Trophoblast cell (in vitro differentiated cells and primary cell): ENCODE data around the gene FAM72A.
"Not testable (repeated sequence)": the region's sequence is repeated elsewhere in the genome, so short reads cannot be mapped to it uniquely, and the experiment has no call there.

Source experiments
- DNase-seq, 2 donors: peaks; one replicate each; pipeline ENCODE4 v3.0.0-alpha.2; 2016
- H2AFZ ChIP-seq: 2 replicates; pipeline ENCODE4 v1.6.1; 2013; ENCODE audit warnings: low read length, moderate library complexity, mild to moderate bottlenecking; ENCODE audit not compliant: insufficient read depth, poor library complexity
- H2AK5ac ChIP-seq: 2 replicates; pipeline ENCODE4 v1.6.1; 2013; ENCODE audit warnings: mild to moderate bottlenecking, low read length
- H2BK120ac ChIP-seq: 2 replicates; pipeline ENCODE4 v1.6.1; 2013; ENCODE audit warnings: low read length, mild to moderate bottlenecking, moderate library complexity; ENCODE audit not compliant: insufficient read depth, poor library complexity
- H2BK12ac ChIP-seq: 2 replicates; pipeline ENCODE4 v1.6.1; 2013; ENCODE audit warnings: mild to moderate bottlenecking, low read length, moderate library complexity
- H2BK5ac ChIP-seq: 2 replicates; pipeline ENCODE4 v1.6.1; 2013; ENCODE audit warnings: low read length, low read depth, moderate library complexity, mild to moderate bottlenecking; ENCODE audit not compliant: poor library complexity
- H3K14ac ChIP-seq: 2 replicates; pipeline ENCODE4 v1.6.1; 2013; ENCODE audit warnings: mild to moderate bottlenecking, low read length
- H3K18ac ChIP-seq: 2 replicates; pipeline ENCODE4 v1.6.1; 2013; ENCODE audit warnings: mild to moderate bottlenecking, low read length
- H3K23ac ChIP-seq: 2 replicates; pipeline ENCODE4 v1.6.1; 2013; ENCODE audit warnings: low read length
- H3K27ac ChIP-seq: 2 replicates; pipeline ENCODE4 v1.5.1; 2013; ENCODE audit warnings: low read depth, mild to moderate bottlenecking, inconsistent platforms, low read length, moderate library complexity
- H3K27me3 ChIP-seq: 2 replicates; pipeline ENCODE4 v1.6.1; 2013; ENCODE audit warnings: inconsistent platforms, mild to moderate bottlenecking, low read length, moderate library complexity; ENCODE audit not compliant: insufficient read depth
- H3K36me3 ChIP-seq, 2 experiments: 1 replicate in 1 of 2; 2 replicates in 1 of 2; pipeline ENCODE4 v1.6.1; 2013; ENCODE audit warnings: low read length in 2 of 2, mild to moderate bottlenecking in 2 of 2, moderate library complexity in 1 of 2; ENCODE audit not compliant: insufficient read depth in 2 of 2, control insufficient read depth in 1 of 2
- H3K4ac ChIP-seq: 2 replicates; pipeline ENCODE4 v1.6.1; 2013; ENCODE audit warnings: low read depth, mild to moderate bottlenecking, low read length, moderate library complexity
- H3K4me1 ChIP-seq, 2 experiments: 1 replicate in 1 of 2; 2 replicates in 1 of 2; pipeline ENCODE4 v1.6.1; 2013; ENCODE audit warnings: low read length in 2 of 2, mild to moderate bottlenecking in 2 of 2, moderate library complexity in 1 of 2; ENCODE audit not compliant: insufficient read depth in 2 of 2, control insufficient read depth in 1 of 2
- H3K4me2 ChIP-seq: 2 replicates; pipeline ENCODE4 v1.6.1; 2013; ENCODE audit warnings: inconsistent platforms, mild to moderate bottlenecking, low read length, moderate library complexity
- H3K4me3 ChIP-seq: 2 replicates; pipeline ENCODE4 v1.5.1; 2013; ENCODE audit warnings: mild to moderate bottlenecking, low read depth, low read length, inconsistent platforms
- H3K79me1 ChIP-seq: one replicate; pipeline ENCODE4 v1.6.1; 2013; ENCODE audit warnings: low read length
- H3K79me2 ChIP-seq: 2 replicates; pipeline ENCODE4 v1.6.1; 2013; ENCODE audit warnings: low read length, mild to moderate bottlenecking; ENCODE audit not compliant: control insufficient read depth, insufficient read depth, poor library complexity
- H3K9ac ChIP-seq: 2 replicates; pipeline ENCODE4 v1.6.1; 2013; ENCODE audit warnings: mild to moderate bottlenecking, low read length
- H3K9me3 ChIP-seq: 2 replicates; pipeline ENCODE4 v1.6.1; 2013; ENCODE audit warnings: low read depth, mild to moderate bottlenecking, control low read depth, inconsistent platforms, low read length; ENCODE audit not compliant: insufficient read depth
- H4K12ac ChIP-seq: 2 replicates; pipeline ENCODE4 v1.6.1; 2013; ENCODE audit warnings: low read depth, mild to moderate bottlenecking, low read length, moderate library complexity
- H4K8ac ChIP-seq: 2 replicates; pipeline ENCODE4 v1.6.1; 2013; ENCODE audit warnings: low read depth, mild to moderate bottlenecking, low read length, moderate library complexity
- H4K91ac ChIP-seq: one replicate; pipeline ENCODE4 v1.6.1; 2013; ENCODE audit warnings: low read depth, mild to moderate bottlenecking, low read length, moderate library complexity
- WGBS: extraction: QIAGEN DNeasy Blood & Tissue Kit; methylation state at CpG from one replicate; pipeline ENCODE4 v1.1.7; 2013; ENCODE audit warnings: missing lambda C conversion rate; ENCODE audit not compliant: insufficient read length, insufficient coverage; ENCODE audit errors: extremely low coverage; 5-methylcytosine and 5-hydroxymethylcytosine counted together

Gene FAM72A

GRCh38 chr1:206173110-206173719 lies 29.4 kb downstream of the FAM72A start:
- not testable (repeated sequence) for H3K4me1 ChIP-seq, H4K12ac ChIP-seq, DNase-seq, H2BK120ac ChIP-seq, H3K14ac ChIP-seq, H4K8ac ChIP-seq, H3K27me3 ChIP-seq, H4K91ac ChIP-seq, H3K79me1 ChIP-seq, H3K9ac ChIP-seq, H2BK12ac ChIP-seq, H3K23ac ChIP-seq, H3K36me3 ChIP-seq, H3K4me2 ChIP-seq, H2AFZ ChIP-seq, H3K27ac ChIP-seq, H3K18ac ChIP-seq, H2AK5ac ChIP-seq, H3K4me3 ChIP-seq, H3K79me2 ChIP-seq, H3K4ac ChIP-seq, H3K9me3 ChIP-seq, H2BK5ac ChIP-seq
- no CpG with 5 or more reads among the region's 2 CpGs for WGBS

- H3K27ac ChIP-seq, H2AK5ac ChIP-seq, H3K79me1 ChIP-seq, H2BK120ac ChIP-seq, H2BK12ac ChIP-seq, H3K27me3 ChIP-seq, H3K14ac ChIP-seq, H3K9me3 ChIP-seq, H2AFZ ChIP-seq, H2BK5ac ChIP-seq, H3K9ac ChIP-seq, H3K4me2 ChIP-seq, H3K79me2 ChIP-seq, H3K36me3 ChIP-seq, H4K91ac ChIP-seq, H3K4me1 ChIP-seq, DNase-seq, H3K4me3 ChIP-seq, H4K8ac ChIP-seq, H3K23ac ChIP-seq, H4K12ac ChIP-seq, H3K4ac ChIP-seq, H3K18ac ChIP-seq: not testable (repeated sequence)
- WGBS, result no CpG with 5 or more reads among the region's 3 CpGs
Measured at GRCh38 chr1:206169794-206170193, 32.8 kb downstream of the FAM72A start.

- not testable (repeated sequence) for H3K4me2 ChIP-seq, H3K27ac ChIP-seq
Measured at GRCh38 chr1:206167350-206168029, 35.1 kb downstream of the FAM72A start.

GRCh38 chr1:206145771-206146290 lies 56.8 kb downstream of the FAM72A start:
- no peaks in the 10 kb centered on the region for H3K36me3 ChIP-seq
- no peak overlapping the region for H3K4me2 ChIP-seq
- no peaks in the 10 kb centered on the region for H3K79me1 ChIP-seq
- H3K23ac ChIP-seq, result no peak overlapping the region
- no peaks in the 10 kb centered on the region for H3K9me3 ChIP-seq
- no peak overlapping the region for H3K18ac ChIP-seq
- H4K91ac ChIP-seq, result no peak overlapping the region
- H4K8ac ChIP-seq, result no peak overlapping the region
- H3K4ac ChIP-seq, result no peak overlapping the region
- H3K14ac ChIP-seq, result no peak overlapping the region
- H4K12ac ChIP-seq, result no peak overlapping the region
- no peak for DNase-seq
- no peak overlapping the region for H2AK5ac ChIP-seq
- no peak overlapping the region for H3K27ac ChIP-seq
- no peak overlapping the region for H2BK120ac ChIP-seq
- no peaks in the 10 kb centered on the region for H3K79me2 ChIP-seq
- no CpG with 5 or more reads among the region's 3 CpGs for WGBS
- no peak overlapping the region for H3K9ac ChIP-seq
- H2BK5ac ChIP-seq, result no peak overlapping the region
- H3K4me3 ChIP-seq, result no peak overlapping the region
- H2AFZ ChIP-seq, result no peak overlapping the region
- no peaks in the 10 kb centered on the region for H3K4me1 ChIP-seq
- H2BK12ac ChIP-seq, result no peak overlapping the region
- no peaks in the 10 kb centered on the region for H3K27me3 ChIP-seq

More at GRCh38 chr1:206167350-206168029, 35.1 kb downstream of the FAM72A start:
- H2AK5ac ChIP-seq, H3K4ac ChIP-seq, H2BK120ac ChIP-seq, H3K18ac ChIP-seq, H3K9ac ChIP-seq, H4K91ac ChIP-seq, H4K8ac ChIP-seq, H4K12ac ChIP-seq, H3K23ac ChIP-seq, H3K27me3 ChIP-seq, H3K4me1 ChIP-seq, H2AFZ ChIP-seq, H3K79me1 ChIP-seq, H3K79me2 ChIP-seq, H3K14ac ChIP-seq, DNase-seq, H2BK5ac ChIP-seq, H3K9me3 ChIP-seq, H2BK12ac ChIP-seq, H3K4me3 ChIP-seq, H3K36me3 ChIP-seq: not testable (repeated sequence)
- no CpG with 5 or more reads among the region's 10 CpGs for WGBS
